K562 (cell line): ENCODE data around the gene OR6V1. TPM values are rescaled to one million over a fixed set of nuclear protein-coding genes. Genes with fewer than 3 reads are reported as not detected.
A peak's percentile ranks its signal among the peaks of the same experiment; 100 is the strongest.

ENCODE experiments used
- ATAC-seq: fragments of 200-7000 bp; cut with Tn5 transposase; 3 replicates; pipeline ENCODE4 v1.9.1; 2020; ENCODE audit warnings: moderate library complexity
- BruUV-seq: library from RNA; stranded (reverse); fragments of 400-500 nt; replicated peaks from 2 replicates; lab custom pipeline; 2021; lab: Mats Ljungman, UMichigan
- CTCF ChIA-PET: fragments of 300-600 bp; formaldehyde crosslinking; extraction: SDS; loops from one replicate; lab custom pipeline; 2021; ENCODE audit warnings: low intra/inter-chr PET ratio; lab: Yijun Ruan, JAX
- POLR2A ChIA-PET: fragments of 300-600, 350-650 bp; sonication (Branson Sonifier 250); formaldehyde crosslinking; extraction: SDS; loops from one replicate; lab custom pipeline; 2021; ENCODE audit warnings: antibody characterized with exemption, inconsistent platforms; lab: Yijun Ruan, JAX
- DNase-seq, 4 experiments: peaks; one replicate each; pipeline versions ENCODE4 v3.0.0 to v3.0.0-alpha.2; 2011 to 2018; ENCODE audit warnings: low spot score in 3 of 4, mixed read lengths in 3 of 4; ENCODE audit errors: extremely low read depth in 1 of 4
- FAIRE-seq: peaks from 2 replicates; lab custom pipeline; 2011; peaks lifted over from hg19 to GRCh38; lab: Jason Lieb, UNC
- H2AFZ ChIP-seq: 2 replicates; pipeline ENCODE4 v1.6.0; 2011; ENCODE audit warnings: low read depth, low read length, control low read depth, inconsistent platforms
- H3K27ac ChIP-seq: fragments of 200-600 bp; 3 replicates; pipeline ENCODE4 v1.8.0; 2011; ENCODE audit warnings: low read depth, mild to moderate bottlenecking, control low read depth, inconsistent platforms, low read length, moderate library complexity, mixed read lengths; ENCODE audit errors: extremely low read depth
- H3K27me3 ChIP-seq, 2 experiments: fragments of 300-600 bp in 1 of 2; 2 replicates in 1 of 2; 3 replicates in 1 of 2; pipeline versions ENCODE4 v1.6.0 to v1.8.0; 2011; ENCODE audit warnings: inconsistent platforms in 2 of 2, low read length in 2 of 2, mild to moderate bottlenecking in 1 of 2, mixed read lengths in 1 of 2, moderate library complexity in 1 of 2; ENCODE audit not compliant: control insufficient read depth in 2 of 2, insufficient read depth in 2 of 2
- H3K36me3 ChIP-seq: fragments of 300-600 bp; 3 replicates; pipeline ENCODE4 v1.8.0; 2011; ENCODE audit warnings: mild to moderate bottlenecking, low read length, inconsistent platforms; ENCODE audit not compliant: control insufficient read depth, insufficient read depth
- H3K4me1 ChIP-seq, 2 experiments: fragments of 200-600 bp in 1 of 2; replicated peaks in 1 of 2; 2 replicates in 1 of 2; 3 replicates in 1 of 2; pipeline versions ENCODE4 v1.5.1 to v1.8.0; 2011; ENCODE audit warnings: inconsistent platforms in 2 of 2, low read length in 2 of 2, mild to moderate bottlenecking in 1 of 2, mixed read lengths in 1 of 2, moderate library complexity in 1 of 2; ENCODE audit not compliant: control insufficient read depth in 2 of 2, insufficient read depth in 2 of 2
- H3K4me2 ChIP-seq: 2 replicates; pipeline ENCODE4 v1.6.1; 2011; ENCODE audit warnings: low read length, control low read depth, inconsistent platforms, mixed read lengths; ENCODE audit not compliant: insufficient read depth
- H3K4me3 ChIP-seq: fragments of 200-600 bp; sonication (generic), shearing (Covaris generic); 2 replicates; pipeline ENCODE4 v1.5.1; 2016; ENCODE audit warnings: control low read depth, inconsistent platforms
- H3K79me2 ChIP-seq: fragments of 200-600 bp; 3 replicates; pipeline ENCODE4 v1.8.0; 2011; ENCODE audit warnings: low read length, inconsistent platforms; ENCODE audit not compliant: control insufficient read depth, insufficient read depth
- H3K9ac ChIP-seq, 2 experiments: 2 replicates each; pipeline versions ENCODE4 v1.6.0 to v1.6.1; 2011; ENCODE audit warnings: low read depth in 2 of 2, low read length in 2 of 2, control low read depth in 1 of 2, inconsistent platforms in 1 of 2, mild to moderate bottlenecking in 1 of 2, mixed read lengths in 1 of 2; ENCODE audit not compliant: insufficient read depth in 1 of 2
- H3K9me1 ChIP-seq: one replicate; pipeline ENCODE4 v1.6.0; 2011; ENCODE audit warnings: inconsistent platforms, mild to moderate bottlenecking, low read length, moderate library complexity; ENCODE audit not compliant: control insufficient read depth, insufficient read depth
- H3K9me3 ChIP-seq: replicated peaks from 2 replicates; pipeline ENCODE4 v1.5.1; 2011; ENCODE audit warnings: low read depth, low read length, inconsistent platforms; ENCODE audit not compliant: control insufficient read depth, insufficient read depth
- H4K20me1 ChIP-seq: replicated peaks from 2 replicates; pipeline ENCODE4 v1.6.1; 2011; ENCODE audit warnings: low read length, inconsistent platforms, mixed read lengths; ENCODE audit not compliant: control insufficient read depth, insufficient read depth
- BCOR ChIP-seq: fragments of 450-650 bp; IDR thresholded peaks from 2 replicates; pipeline ENCODE4 v1.6.1; 2016
- BRD4 ChIP-seq: fragments of 200-600 bp; sonication (generic); IDR thresholded peaks from 2 replicates; pipeline ENCODE4 v1.6.1; 2017; ENCODE audit warnings: inconsistent platforms
- C11orf30 ChIP-seq: fragments of 450-650 bp; IDR thresholded peaks from 2 replicates; pipeline ENCODE4 v1.6.1; 2016; ENCODE audit warnings: low read depth, mild to moderate bottlenecking
- CTBP1 ChIP-seq: fragments of 450-650 bp; IDR thresholded peaks from 2 replicates; pipeline ENCODE4 v1.6.1; 2016; ENCODE audit warnings: borderline replicate concordance
- FOXP1 ChIP-seq: sonication (generic); formaldehyde crosslinking; IDR thresholded peaks from 2 replicates; pipeline ENCODE4 v1.8.0; 2022; ENCODE audit warnings: mild to moderate bottlenecking, missing genetic modification reagents
- KDM2B ChIP-seq: fragments of 250-450 bp; sonication (Bioruptor Pico); IDR thresholded peaks from 2 replicates; pipeline ENCODE4 v1.8.0; 2021; ENCODE audit warnings: mild to moderate bottlenecking, moderate library complexity
- MAFF ChIP-seq: IDR thresholded peaks from 2 replicates; pipeline ENCODE4 v1.6.1; 2012; ENCODE audit warnings: low read length, improper control_type of control experiment
- MAFG ChIP-seq: fragments of 450-650 bp; conservative IDR thresholded peaks from 2 replicates; pipeline ENCODE4 v1.6.1; 2016; ENCODE audit warnings: missing genetic modification characterization, missing compliant biosample characterization
- MAFK ChIP-seq: IDR thresholded peaks from 2 replicates; pipeline ENCODE4 v1.6.1; 2011; ENCODE audit warnings: low read length, improper control_type of control experiment
- NCOA6 ChIP-seq: fragments of 450-650 bp; IDR thresholded peaks from 2 replicates; pipeline ENCODE4 v1.6.1; 2017; ENCODE audit warnings: mild to moderate bottlenecking
- NFE2 ChIP-seq: IDR thresholded peaks from 2 replicates; pipeline ENCODE4 v1.6.1; 2014; ENCODE audit warnings: antibody characterized with exemption, low read depth
- NFE2L1 ChIP-seq: fragments of 450-650 bp; IDR thresholded peaks from 2 replicates; pipeline ENCODE4 v1.6.1; 2016; ENCODE audit warnings: missing genetic modification characterization, low read depth, mild to moderate bottlenecking, missing compliant biosample characterization, moderate library complexity, borderline replicate concordance
- POLR2B ChIP-seq: fragments of 450-650 bp; IDR thresholded peaks from 2 replicates; pipeline ENCODE4 v1.6.1; 2018; ENCODE audit warnings: low read depth; ENCODE audit not compliant: partially characterized antibody
- SPI1 ChIP-seq: IDR thresholded peaks from 2 replicates; pipeline ENCODE4 v1.6.1; 2011; ENCODE audit warnings: low read depth, low read length, control low read depth, borderline replicate concordance
- SRSF9 ChIP-seq: fragments of 200-400 bp; formaldehyde crosslinking; IDR thresholded peaks from 2 replicates; pipeline ENCODE4 v1.6.1; 2017; ENCODE audit warnings: low read depth, low read length, borderline replicate concordance
- STAT5A ChIP-seq: IDR thresholded peaks from 2 replicates; pipeline ENCODE4 v1.6.1; 2012; ENCODE audit warnings: low read length, inconsistent platforms, borderline replicate concordance
- TAF1 ChIP-seq: IDR thresholded peaks from 2 replicates; pipeline ENCODE4 v1.6.1; 2011; ENCODE audit warnings: mild to moderate bottlenecking, low read length, moderate library complexity; ENCODE audit not compliant: insufficient read depth, control insufficient read depth, severe bottlenecking; ENCODE audit errors: extremely low read depth
- TARDBP ChIP-seq: fragments of 450-650 bp; IDR thresholded peaks from 2 replicates; pipeline ENCODE4 v1.6.1; 2016
- TCF3 ChIP-seq: sonication (generic); formaldehyde crosslinking; IDR thresholded peaks from 2 replicates; pipeline ENCODE4 v1.4.0; 2020; ENCODE audit warnings: mild to moderate bottlenecking, missing genetic modification reagents
- ZFP36 ChIP-seq: fragments of 150-350 bp; IDR thresholded peaks from 2 replicates; pipeline ENCODE4 v1.6.1; 2018; ENCODE audit warnings: low read length, low read depth; ENCODE audit not compliant: partially characterized antibody
- ZNF316 ChIP-seq: fragments of 450-650 bp; IDR thresholded peaks from 2 replicates; pipeline ENCODE4 v1.6.1; 2016
- ZNF77 ChIP-seq: fragments of 250-450 bp; sonication (Bioruptor Pico); IDR thresholded peaks from 2 replicates; pipeline ENCODE4 v1.5.0; 2020
- ZNF780A ChIP-seq: fragments of 250-450 bp; sonication (Bioruptor Pico); IDR thresholded peaks from 2 replicates; pipeline ENCODE4 v1.5.0; 2021; ENCODE audit warnings: mild to moderate bottlenecking
- WGBS: fragments of 100-300 bp; shearing (Covaris generic); methylation state at CpG from one replicate; pipeline ENCODE4 v1.1.6; 2016; ENCODE audit warnings: low coverage, mixed read lengths; ENCODE audit not compliant: insufficient coverage; ENCODE audit errors: missing lambda C conversion rate; 5-methylcytosine and 5-hydroxymethylcytosine counted together
- in situ Hi-C: fragments of 300-500 bp; cut with MboI; formaldehyde crosslinking; loops from 4 replicates; pipeline ENCODE4 v1.15.0; 2018; ENCODE audit warnings: inconsistent platforms, mixed read lengths
- intact Hi-C: fragments of 100-400 bp; cut with micrococcal nuclease; formaldehyde crosslinking; loops from 2 replicates; pipeline ENCODE4 v1.14.2; 2022
- polyA plus RNA-seq, 8 experiments: library from polyadenylated mRNA; depleted of rRNA in 4 of 8; stranded (reverse) in 5 of 8; unstranded in 3 of 8; fragments of >200 nt; fragmentation: Nextera tagmentation in 2 of 8; fragmentation: Illumina TruSeq in 1 of 8; extraction: Ambion mirVana in 2 of 8; extraction: Trizol in 1 of 8; gene quantifications; 2 replicates each; pipeline versions ENCODE4 v1.2.1 to v1.2.3, GENCODE V29; 2011 to 2014; ENCODE audit warnings: inconsistent platforms in 1 of 8, missing spikeins in 1 of 8
- total RNA-seq, 7 experiments: library from RNA; depleted of rRNA in 6 of 7; stranded (reverse); fragments of >200 nt in 6 of 7; fragmentation: Illumina TruSeq in 2 of 7; extraction: Trizol in 2 of 7; gene quantifications; 2 replicates each; pipeline versions ENCODE4 v1.2.1 to v1.2.3, GENCODE V29; 2011 to 2021; ENCODE audit warnings: low replicate concordance in 1 of 7
- TF ChIP-seq, protein P1 (sequence below): fragments of 250-450 bp; sonication (Bioruptor Pico); IDR thresholded peaks from 2 replicates; pipeline ENCODE4 v1.4.0; 2020; ENCODE audit warnings: mild to moderate bottlenecking, moderate library complexity, borderline replicate concordance

The OR6V1 gene
- total and polyA plus RNA-seq, 9 of the 15 experiments (the other 6 are each of a cell fraction or from before 2014, with no cell fraction given) = not detected

DNA sequence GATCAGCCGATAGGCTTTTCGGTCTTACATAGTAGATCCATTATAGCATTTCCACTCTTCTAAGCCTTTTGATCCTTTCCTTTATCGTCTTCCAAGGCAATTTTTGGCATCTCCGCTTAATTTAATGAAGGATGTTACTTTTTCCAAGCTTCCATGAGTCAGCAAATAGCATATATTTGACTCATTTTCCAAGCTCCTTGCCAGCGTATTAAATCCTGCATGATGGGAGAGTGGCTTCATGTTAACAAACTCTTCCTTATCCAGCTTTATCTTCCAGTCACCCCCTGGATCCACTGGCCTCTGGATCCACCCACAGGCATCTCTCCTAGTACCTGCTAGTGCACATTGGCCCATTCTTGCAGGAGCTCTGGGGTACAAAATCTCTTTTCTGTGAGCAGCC lies 38.2 kb upstream of the OR6V1 start:
- Histone ChIP-seq H3K4me2 (no peak overlapping the region), H3K79me2 (no peaks in the 10 kb centered on the region), H3K36me3 (no peaks in the 10 kb centered on the region), H2AFZ (no peak overlapping the region), H3K9ac (no peak overlapping the region), H3K27me3 (peaks cover 12 to 18% of the 10 kb centered on the region in 2 experiments; a peak in 3 of 5 replicates), H3K4me3 (no peak overlapping the region), H4K20me1 (no peaks in the 10 kb centered on the region)
- ATAC-seq (no peak), FAIRE-seq (no peak)
- 1% methylated on average over 5 of the region's 5 CpGs for WGBS
- POLR2A ChIA-PET = interaction anchor here (1.2 kb wide), 1 partner anchor 127 kb away, joined by 4 read pairs; no protein-coding TSS in a partner anchor
- in situ Hi-C loops = loop anchor here (5.0 to 25.0 kb wide), 3 partner anchors 198 to 377 kb away; no protein-coding TSS in a partner anchor
- no TSS peak for BruUV-seq
- TF ChIP-seq ZNF77 (CRISPR knock-in tag) (no peak), CTBP1 (no peak), SPI1 (no peak), BCOR (no peak), C11orf30 (peak; percentile 66), ZNF316 (peak; percentile 81), TAF1 (no peak), MAFG (tag) (peak; percentile 78), ZNF780A (CRISPR knock-in tag) (no peak), MAFF (peak; percentile 68), TCF3 (CRISPR knock-in tag) (no peak), NFE2 (peak; percentile 42), NCOA6 (no peak), POLR2B (no peak), KDM2B (CRISPR knock-in tag) (no peak), STAT5A (no peak), TARDBP (no peak), SRSF9 (no peak), BRD4 (no peak), MAFK (peak; percentile 58; the same call in 1 of the 2 replicates), ZFP36 (no peak), NFE2L1 (tag) (0 out of 2 replicates have a peak, but pooled peaks have one; percentile 10), FOXP1 (CRISPR knock-in tag) (no peak)
- TF ChIP-seq, protein P1, sequence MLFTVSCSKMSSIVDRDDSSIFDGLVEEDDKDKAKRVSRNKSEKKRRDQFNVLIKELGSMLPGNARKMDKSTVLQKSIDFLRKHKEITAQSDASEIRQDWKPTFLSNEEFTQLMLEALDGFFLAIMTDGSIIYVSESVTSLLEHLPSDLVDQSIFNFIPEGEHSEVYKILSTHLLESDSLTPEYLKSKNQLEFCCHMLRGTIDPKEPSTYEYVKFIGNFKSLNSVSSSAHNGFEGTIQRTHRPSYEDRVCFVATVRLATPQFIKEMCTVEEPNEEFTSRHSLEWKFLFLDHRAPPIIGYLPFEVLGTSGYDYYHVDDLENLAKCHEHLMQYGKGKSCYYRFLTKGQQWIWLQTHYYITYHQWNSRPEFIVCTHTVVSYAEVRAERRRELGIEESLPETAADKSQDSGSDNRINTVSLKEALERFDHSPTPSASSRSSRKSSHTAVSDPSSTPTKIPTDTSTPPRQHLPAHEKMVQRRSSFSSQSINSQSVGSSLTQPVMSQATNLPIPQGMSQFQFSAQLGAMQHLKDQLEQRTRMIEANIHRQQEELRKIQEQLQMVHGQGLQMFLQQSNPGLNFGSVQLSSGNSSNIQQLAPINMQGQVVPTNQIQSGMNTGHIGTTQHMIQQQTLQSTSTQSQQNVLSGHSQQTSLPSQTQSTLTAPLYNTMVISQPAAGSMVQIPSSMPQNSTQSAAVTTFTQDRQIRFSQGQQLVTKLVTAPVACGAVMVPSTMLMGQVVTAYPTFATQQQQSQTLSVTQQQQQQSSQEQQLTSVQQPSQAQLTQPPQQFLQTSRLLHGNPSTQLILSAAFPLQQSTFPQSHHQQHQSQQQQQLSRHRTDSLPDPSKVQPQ (CRISPR knock-in tag) = no peak
- TF ChIP-seq, all 486 proteins: peak for 7
- Histone ChIP-seq H3K9me1 (no peaks in the 10 kb centered on the region), H3K4me1 (no peaks in the 10 kb centered on the region), H3K9me3 (no peaks in the 10 kb centered on the region), H3K27ac (no peak overlapping the region)
- DNase-seq = no peak
- intact Hi-C loops = no loop called here
- CTCF ChIA-PET = interaction anchor here (0.6 to 1.9 kb wide), 2 partner anchors 184 to 201 kb away, joined by 3 to 7 read pairs; no protein-coding TSS in a partner anchor
